GM19238 (cell line): Measurements from ENCODE around the gene PCGF3.
"Not testable (repeated sequence)": the region's sequence is repeated elsewhere in the genome, so short reads cannot be mapped to it uniquely, and the experiment has no call there.

Experiments
- DNase-seq: peaks from one replicate; pipeline ENCODE4 v3.0.0; 2011; ENCODE audit warnings: low spot score; ENCODE audit not compliant: insufficient read length

Gene PCGF3

GRCh38 chr4:668219-668618 is 37.4 kb upstream of the PCGF3 start:
- not testable (repeated sequence) for DNase-seq

GRCh38 chr4:669806-670559 is 35.6 kb upstream of the PCGF3 start:
- DNase-seq, result not testable (repeated sequence)

GRCh38 chr4:671769-672168 is 33.9 kb upstream of the PCGF3 start:
- no peak for DNase-seq

- DNase-seq, result no peak
Measured at GRCh38 chr4:673349-674091, 32.1 kb upstream of the PCGF3 start.

GRCh38 chr4:674172-675035 is 31.2 kb upstream of the PCGF3 start, which contains the start of the genes ATP5ME and MYL5:
TSS of gene ATP5ME (minus strand) at chr4:674276. CDS start at chr4:674247, 29 bp downstream.
TSS of gene MYL5 (plus strand) at chr4:674542. CDS start at chr4:678027, 3,485 bp downstream.
- peak; percentile 100 for DNase-seq

GRCh38 chr4:675036-675882 is 30.4 kb upstream of the PCGF3 start:
- DNase-seq, result no peak

GRCh38 chr4:675980-676870 is 29.4 kb upstream of the PCGF3 start:
- DNase-seq, result no peak

GRCh38 chr4:676871-677235 is 28.8 kb upstream of the PCGF3 start:
- DNase-seq, result no peak

- no peak for DNase-seq
Measured at GRCh38 chr4:677431-678293, 28.0 kb upstream of the PCGF3 start.

- no peak for DNase-seq
Measured at GRCh38 chr4:678331-679103, 27.1 kb upstream of the PCGF3 start.

GRCh38 chr4:679104-679481 is 26.5 kb upstream of the PCGF3 start:
- no peak for DNase-seq

GRCh38 chr4:679629-680028 is 26.0 kb upstream of the PCGF3 start:
- DNase-seq, result no peak

- DNase-seq, result no peak
Measured at GRCh38 chr4:680091-680490, 25.5 kb upstream of the PCGF3 start.

GRCh38 chr4:680551-680927 is 25.1 kb upstream of the PCGF3 start:
- no peak for DNase-seq

- no peak for DNase-seq
Measured at GRCh38 chr4:680928-681645, 24.5 kb upstream of the PCGF3 start.

- no peak for DNase-seq
Measured at GRCh38 chr4:681736-682451, 23.7 kb upstream of the PCGF3 start.
